KMS-11 (cell line): ENCODE measurements around the gene DAD1.
"Not testable (repeated sequence)": the region's sequence is repeated elsewhere in the genome, so short reads cannot be mapped to it uniquely, and the experiment has no call there.

Experiments
- H2AFZ ChIP-seq: fragments of 200-600 bp; sonication (generic); 2 replicates; pipeline ENCODE4 v1.6.1; 2016; ENCODE audit warnings: antibody characterized with exemption, mixed run types, low read depth
- H3K27ac ChIP-seq: fragments of 200-600 bp; sonication (generic); 2 replicates; pipeline ENCODE4 v1.6.1; 2016; ENCODE audit warnings: mild to moderate bottlenecking, mixed run types
- H3K27me3 ChIP-seq: fragments of 200-600 bp; sonication (generic); 2 replicates; pipeline ENCODE4 v1.6.1; 2017; ENCODE audit warnings: mild to moderate bottlenecking, low read depth, mixed run types, moderate library complexity; ENCODE audit not compliant: insufficient read depth
- H3K36me3 ChIP-seq: fragments of 200-600 bp; sonication (generic); 2 replicates; pipeline ENCODE4 v1.6.1; 2017; ENCODE audit warnings: mild to moderate bottlenecking, mixed run types; ENCODE audit not compliant: insufficient read depth
- H3K4me1 ChIP-seq: fragments of 200-600 bp; sonication (generic); 2 replicates; pipeline ENCODE4 v1.6.1; 2016; ENCODE audit warnings: mild to moderate bottlenecking, low read depth, mixed run types; ENCODE audit not compliant: poor library complexity, severe bottlenecking
- H3K4me2 ChIP-seq: fragments of 200-600 bp; sonication (generic); 2 replicates; pipeline ENCODE4 v1.7.0; 2016; ENCODE audit warnings: mild to moderate bottlenecking, mixed run types
- H3K4me3 ChIP-seq: fragments of 200-600 bp; sonication (generic); IDR thresholded peaks from 2 replicates; pipeline ENCODE4 v1.6.1; 2017; ENCODE audit warnings: low read depth, low read length, mixed read lengths; ENCODE audit not compliant: insufficient read depth
- H3K79me2 ChIP-seq: fragments of 200-600 bp; sonication (generic); 2 replicates; pipeline ENCODE4 v1.6.1; 2016; ENCODE audit warnings: low read depth, mixed run types; ENCODE audit not compliant: insufficient read depth
- H3K9ac ChIP-seq: fragments of 200-600 bp; sonication (generic); 2 replicates; pipeline ENCODE4 v1.6.1; 2016; ENCODE audit warnings: mild to moderate bottlenecking, mixed run types
- H4K20me1 ChIP-seq: fragments of 200-600 bp; sonication (generic); 2 replicates; pipeline ENCODE4 v1.6.1; 2016; ENCODE audit warnings: mild to moderate bottlenecking, mixed run types; ENCODE audit not compliant: insufficient read depth
- CTCF ChIP-seq: fragments of 200-600 bp; sonication (generic); conservative IDR thresholded peaks from 2 replicates; pipeline ENCODE4 v1.6.1; 2017; ENCODE audit warnings: low read depth, mild to moderate bottlenecking, antibody characterized with exemption, low read length, moderate library complexity, mixed read lengths

The DAD1 gene

GRCh38 chr14:22594156-22594716 is 5.2 kb upstream of the DAD1 start:
- no peak overlapping the region for H2AFZ ChIP-seq
- no peak for TF ChIP-seq CTCF
- no peak overlapping the region for H3K27ac ChIP-seq
- no peaks in the 10 kb centered on the region for H3K36me3 ChIP-seq
- no peaks in the 10 kb centered on the region for H3K27me3 ChIP-seq
- no peak overlapping the region for H3K9ac ChIP-seq
- no peaks in the 10 kb centered on the region for H4K20me1 ChIP-seq
- H3K4me3 ChIP-seq = no peak overlapping the region
- peaks cover 40% of the 10 kb centered on the region for H3K4me1 ChIP-seq
- H3K79me2 ChIP-seq = peaks cover 5% of the 10 kb centered on the region; the same call in 1 of the 2 replicates
- H3K4me2 ChIP-seq = no peak overlapping the region

- H3K79me2 ChIP-seq = peaks cover 3% of the 10 kb centered on the region; the same call in 1 of the 2 replicates
- no peaks in the 10 kb centered on the region for H3K27me3 ChIP-seq
- no peaks in the 10 kb centered on the region for H4K20me1 ChIP-seq
- TF ChIP-seq CTCF = no peak
- no peak overlapping the region; the same call in 1 of the 2 replicates for H3K4me2 ChIP-seq
- no peak overlapping the region for H3K9ac ChIP-seq
- H3K4me1 ChIP-seq = peaks cover 40% of the 10 kb centered on the region
- H3K27ac ChIP-seq = no peak overlapping the region
- H3K4me3 ChIP-seq = no peak overlapping the region
- no peaks in the 10 kb centered on the region for H3K36me3 ChIP-seq
- H2AFZ ChIP-seq = no peak overlapping the region
Observed at GRCh38 chr14:22593601-22594000, 4.6 kb upstream of the DAD1 start.

- Histone ChIP-seq H3K4me1 (peaks cover 40% of the 10 kb centered on the region), H3K27me3 (no peaks in the 10 kb centered on the region), H3K79me2 (peaks cover 7% of the 10 kb centered on the region; the same call in 1 of the 2 replicates), H2AFZ (no peak overlapping the region), H3K9ac (no peak overlapping the region), H3K4me2 (peak overlapping the region; percentile 27; the same call in 1 of the 2 replicates), H3K4me3 (no peak overlapping the region), H3K36me3 (no peaks in the 10 kb centered on the region), H3K27ac (no peak overlapping the region), H4K20me1 (no peaks in the 10 kb centered on the region)
- no peak for TF ChIP-seq CTCF
Observed at GRCh38 chr14:22593189-22593588, 4.2 kb upstream of the DAD1 start.

GRCh38 chr14:22588526-22589095 is 413 bp downstream of the DAD1 start:
- Histone ChIP-seq H3K79me2 (peaks cover 40% of the 10 kb centered on the region), H3K4me1 (peaks cover 73% of the 10 kb centered on the region)
- no peak for TF ChIP-seq CTCF

GRCh38 chr14:22587677-22588422 is 1.2 kb downstream of the DAD1 start:
- not testable (repeated sequence) for H4K20me1 ChIP-seq, H3K36me3 ChIP-seq, H2AFZ ChIP-seq, H3K4me3 ChIP-seq, H3K27me3 ChIP-seq
- Histone ChIP-seq H3K4me2 (peak overlapping the region; percentile 52), H3K27ac (peak overlapping the region; percentile 94), H3K9ac (peak overlapping the region; percentile 57), H3K4me1 (peaks cover 73% of the 10 kb centered on the region), H3K79me2 (peaks cover 47% of the 10 kb centered on the region)

More at GRCh38 chr14:22588526-22589095, 413 bp downstream of the DAD1 start:
- Histone ChIP-seq H3K4me3 (no peak overlapping the region), H3K4me2 (peak overlapping the region; percentile 52), H3K27me3 (no peaks in the 10 kb centered on the region), H3K36me3 (no peaks in the 10 kb centered on the region), H3K9ac (peak overlapping the region; percentile 57), H4K20me1 (no peaks in the 10 kb centered on the region), H3K27ac (peak overlapping the region; percentile 94), H2AFZ (peak overlapping the region; percentile 28; the same call in 1 of the 2 replicates)
